ENCODE data around the gene TMUB1. TPM values are rescaled to one million over a fixed set of nuclear protein-coding genes. Genes with fewer than 3 reads are reported as not detected.

TMUB1 gene
- total RNA-seq, 1 donor from 2014 or later: 18.0 TPM

DNA sequence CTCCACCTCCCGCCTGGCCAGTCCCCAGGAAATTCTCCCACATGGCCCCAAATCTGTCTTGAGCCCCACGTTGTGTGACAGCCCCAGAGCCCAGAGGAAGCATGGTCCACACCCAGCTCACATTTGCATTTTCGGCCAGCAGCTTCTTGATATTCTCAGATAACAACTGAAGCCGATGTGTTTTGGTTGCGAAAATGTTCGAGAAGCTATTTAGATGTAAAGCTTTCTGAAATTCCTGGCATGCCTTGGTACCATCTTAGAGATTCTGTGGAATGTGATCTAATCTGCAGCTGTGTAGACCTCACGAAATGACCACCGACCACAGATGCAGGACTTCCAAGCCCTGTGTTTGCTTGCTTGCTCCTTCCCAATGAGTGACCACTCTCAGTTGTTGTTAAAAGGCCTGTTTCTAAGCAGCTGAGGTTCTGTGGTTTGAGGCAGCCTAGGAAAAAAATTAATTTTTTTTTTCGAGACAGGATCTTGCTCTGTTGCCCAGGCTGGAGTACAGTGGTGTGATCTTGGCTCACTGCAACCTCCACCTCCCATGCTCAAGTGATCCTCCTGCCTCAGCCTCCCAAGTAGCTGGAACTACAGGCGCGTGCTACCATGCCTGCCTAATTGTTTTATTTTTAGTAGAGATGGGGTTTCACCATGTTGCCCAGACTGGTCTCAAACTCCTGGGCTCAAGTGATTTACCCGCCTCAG lies 15.1 kb downstream of the TMUB1 start:
- DNase-seq: no peak

DNA sequence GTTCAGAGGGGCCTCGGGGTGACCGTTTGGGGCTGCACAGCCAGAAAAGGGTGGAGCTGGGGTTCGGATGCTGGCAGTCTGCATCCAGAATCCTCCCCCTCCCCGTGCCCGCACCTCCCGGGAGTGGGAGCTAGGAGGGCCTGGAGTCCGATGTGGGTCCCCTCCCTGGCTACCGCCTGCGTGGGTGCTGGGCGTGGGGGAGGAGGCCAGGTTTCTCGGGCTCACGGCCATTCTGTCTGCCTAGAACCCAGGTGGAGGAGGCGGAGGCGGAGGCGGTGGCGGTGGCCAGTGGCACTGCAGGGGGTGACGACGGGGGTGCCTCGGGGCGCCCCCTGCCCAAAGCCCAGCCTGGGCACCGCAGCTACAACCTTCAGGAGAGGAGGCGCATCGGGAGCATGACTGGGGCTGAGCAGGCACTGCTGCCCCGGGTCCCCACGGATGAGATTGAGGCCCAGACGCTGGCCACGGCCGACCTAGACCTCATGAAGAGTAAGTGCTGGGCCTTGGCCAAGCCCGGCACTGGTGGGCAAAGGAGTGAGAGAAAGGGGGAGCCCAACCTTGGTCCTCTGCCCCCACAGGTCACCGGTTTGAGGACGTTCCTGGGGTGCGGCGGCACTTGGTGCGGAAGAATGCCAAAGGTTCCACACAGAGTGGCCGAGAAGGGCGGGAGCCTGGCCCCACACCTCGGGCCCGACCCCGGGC lies 16.9 kb downstream of the TMUB1 start:
- DNase-seq: no peak

DNA sequence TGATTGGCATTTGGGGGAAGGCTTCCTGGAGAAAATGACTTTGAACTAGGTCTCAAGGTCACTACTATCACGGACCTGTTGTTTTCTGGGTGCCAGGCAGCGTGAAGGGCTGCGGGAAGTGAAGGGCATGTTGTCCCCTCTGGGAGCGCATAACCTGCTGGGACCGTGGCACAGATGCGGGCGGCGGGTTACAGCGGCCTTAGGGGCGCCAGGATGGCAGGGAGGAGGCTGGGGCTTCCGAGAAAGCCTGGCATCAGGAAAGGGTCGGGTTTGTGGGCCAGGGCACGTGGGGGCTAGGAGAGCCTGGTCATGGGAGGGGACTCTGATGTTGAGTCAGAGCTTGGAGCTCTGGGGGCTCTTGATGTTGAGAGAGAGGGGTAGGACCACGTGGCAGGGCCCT lies 17.8 kb downstream of the TMUB1 start:
- DNase-seq: no peak

DNA sequence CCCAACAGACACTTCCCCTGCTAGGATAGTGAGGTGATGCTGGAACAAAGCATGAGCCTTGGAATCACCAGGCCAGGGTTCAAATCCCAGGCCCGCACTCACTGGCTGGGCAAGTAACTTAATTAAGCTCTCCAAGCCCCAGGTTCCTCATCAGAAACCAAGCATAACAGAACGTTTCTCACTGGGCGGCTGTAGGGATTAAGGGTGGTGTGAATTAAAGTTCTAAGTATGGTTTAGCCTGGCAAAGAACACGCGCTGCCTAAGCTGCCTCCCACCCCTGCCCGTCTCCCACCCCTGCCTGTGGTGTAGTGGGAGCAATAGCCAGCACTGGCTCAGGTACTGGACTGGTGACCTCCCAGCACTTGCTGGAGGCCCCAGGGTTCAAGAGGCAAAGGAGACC lies 18.3 kb downstream of the TMUB1 start:
- no peak for DNase-seq

DNA sequence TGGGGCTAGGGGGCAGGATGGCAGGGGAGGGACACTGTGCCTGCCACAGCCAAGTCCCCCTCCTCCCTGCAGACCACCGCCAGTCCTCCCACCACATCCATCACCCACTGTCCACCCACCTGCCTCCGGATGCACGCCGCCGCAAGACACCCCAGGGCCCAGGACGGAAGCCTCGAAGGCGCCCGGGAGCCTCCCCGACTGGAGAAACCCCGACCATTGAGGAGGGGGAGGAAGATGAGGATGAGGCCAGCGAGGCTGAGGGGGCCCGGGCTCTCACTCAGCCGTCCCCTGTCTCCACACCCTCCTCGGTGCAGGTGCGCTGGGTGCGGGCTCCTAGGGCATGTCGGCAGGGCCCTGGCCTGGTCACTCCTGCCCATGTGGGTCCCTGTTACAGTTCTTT lies 18.8 kb downstream of the TMUB1 start:
- DNase-seq: no peak

DNA sequence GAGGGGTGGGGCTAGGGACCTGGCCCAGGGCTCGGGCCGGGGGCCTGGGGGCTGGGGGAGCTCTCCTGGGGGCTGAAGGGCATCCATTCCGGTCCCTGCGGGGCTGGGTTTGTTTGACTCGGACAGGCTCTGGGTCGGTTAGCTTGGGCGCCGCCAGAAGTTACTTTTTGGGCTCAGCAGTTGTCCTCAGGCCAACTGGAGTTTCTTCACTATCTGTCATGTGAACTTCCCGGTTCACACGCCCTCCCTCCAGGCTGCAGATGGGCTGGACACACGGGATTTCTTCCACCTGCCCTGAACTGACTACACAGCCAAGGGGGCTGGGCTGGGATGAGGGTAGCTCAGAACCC lies 20.1 kb downstream of the TMUB1 start:
- peak; percentile 59 for DNase-seq

DNA sequence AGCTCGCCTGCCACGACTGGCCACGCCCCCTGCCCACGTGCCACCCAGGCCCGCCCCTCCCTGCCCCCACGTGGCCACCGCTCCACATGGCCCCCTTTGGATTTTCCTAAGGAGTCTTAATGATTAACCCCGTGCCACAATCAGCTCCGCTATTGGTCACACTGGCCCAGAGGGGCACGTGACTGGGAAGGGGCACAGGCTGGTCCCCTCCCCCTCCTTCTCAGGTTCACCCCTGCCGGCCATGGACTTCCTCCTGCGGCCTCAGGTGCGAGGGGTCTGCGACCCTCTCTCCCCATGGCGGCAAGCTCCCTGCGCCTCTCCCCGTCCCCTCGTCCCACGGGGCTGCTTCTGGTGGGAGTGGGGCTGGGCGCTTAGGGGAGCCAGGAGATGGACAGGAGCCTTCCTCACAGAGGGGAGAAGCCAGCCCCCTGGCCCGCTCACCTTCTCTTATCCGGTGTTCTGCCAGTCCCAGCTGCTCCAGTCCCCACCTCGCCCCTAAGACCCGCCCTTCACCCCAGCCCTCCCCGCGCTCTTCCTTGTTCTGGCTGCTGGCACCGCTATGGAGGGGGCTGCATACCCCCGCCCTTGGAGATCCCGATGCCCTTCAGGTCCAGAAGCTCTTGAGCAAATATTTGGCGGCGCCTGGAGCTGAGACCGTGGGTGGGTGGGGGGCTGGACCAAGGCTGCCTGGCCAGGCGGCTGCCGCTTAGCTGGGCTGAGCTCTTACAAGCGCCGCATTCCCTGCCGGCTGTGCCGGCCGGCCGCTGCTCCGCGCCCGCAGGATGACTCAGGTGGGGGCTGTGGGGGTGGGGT lies 20.7 kb downstream of the TMUB1 start:
- peak; percentile 51 for DNase-seq

DNA sequence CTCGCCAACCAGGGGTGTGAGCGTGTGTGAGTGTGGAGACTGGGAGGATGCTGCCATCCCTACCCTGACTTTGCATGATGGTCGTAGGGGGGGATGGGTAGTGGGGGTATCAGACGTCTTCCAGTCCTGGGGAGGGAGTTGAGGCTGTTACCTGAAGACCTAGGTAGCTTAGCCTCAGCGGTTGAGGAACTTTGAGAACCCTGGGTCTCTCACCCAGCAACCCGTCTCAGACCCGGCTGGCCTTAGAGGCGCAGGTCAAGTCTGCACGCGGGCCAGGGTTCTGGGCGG lies 21.2 kb downstream of the TMUB1 start:
- DNase-seq: no peak

DNA sequence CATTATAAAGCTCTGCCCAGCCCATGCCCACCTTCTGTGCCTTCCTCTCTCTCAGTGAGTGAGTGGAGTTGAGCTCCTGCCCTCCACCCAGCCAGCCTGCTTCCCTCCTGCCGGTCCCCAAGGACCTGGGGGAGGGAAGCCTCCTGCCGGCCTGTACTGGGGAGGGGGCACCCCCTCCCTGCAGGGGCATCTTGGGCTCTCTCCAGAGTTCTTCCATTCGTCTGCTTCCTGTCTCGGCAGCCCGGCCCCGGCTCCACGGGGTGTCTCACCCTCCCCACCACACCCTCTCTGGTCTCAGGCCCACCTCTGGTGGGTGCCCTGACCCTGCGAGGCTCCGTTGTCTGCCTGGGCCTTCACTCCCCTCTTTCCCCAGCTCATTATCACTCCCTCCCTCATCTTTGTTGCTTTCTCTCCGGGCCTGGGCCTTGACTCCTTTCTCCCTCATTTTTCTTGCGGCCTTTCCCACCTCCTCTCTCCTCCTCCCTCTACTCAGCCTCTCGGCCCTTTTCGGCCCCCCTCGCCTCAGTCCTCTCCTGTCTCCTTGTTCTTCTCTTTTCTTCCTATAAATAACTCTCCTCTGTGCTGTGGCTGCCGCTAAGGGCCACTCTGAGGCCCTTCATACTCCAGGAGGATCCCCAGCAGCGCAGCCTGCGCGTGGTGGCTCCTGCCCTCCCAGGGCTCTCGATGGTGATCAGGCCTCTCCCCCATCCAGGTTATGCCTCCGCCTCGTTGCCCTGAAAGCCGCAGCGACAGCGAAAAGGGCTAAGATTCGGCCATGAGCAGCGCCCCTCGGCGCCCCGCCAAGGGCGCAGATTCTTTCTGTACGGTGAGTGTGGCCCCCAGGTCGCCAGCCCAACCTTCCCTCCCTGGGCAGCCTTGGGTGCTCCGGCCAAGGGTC lies 21.8 kb downstream of the TMUB1 start:
- DNase-seq: no peak

DNA sequence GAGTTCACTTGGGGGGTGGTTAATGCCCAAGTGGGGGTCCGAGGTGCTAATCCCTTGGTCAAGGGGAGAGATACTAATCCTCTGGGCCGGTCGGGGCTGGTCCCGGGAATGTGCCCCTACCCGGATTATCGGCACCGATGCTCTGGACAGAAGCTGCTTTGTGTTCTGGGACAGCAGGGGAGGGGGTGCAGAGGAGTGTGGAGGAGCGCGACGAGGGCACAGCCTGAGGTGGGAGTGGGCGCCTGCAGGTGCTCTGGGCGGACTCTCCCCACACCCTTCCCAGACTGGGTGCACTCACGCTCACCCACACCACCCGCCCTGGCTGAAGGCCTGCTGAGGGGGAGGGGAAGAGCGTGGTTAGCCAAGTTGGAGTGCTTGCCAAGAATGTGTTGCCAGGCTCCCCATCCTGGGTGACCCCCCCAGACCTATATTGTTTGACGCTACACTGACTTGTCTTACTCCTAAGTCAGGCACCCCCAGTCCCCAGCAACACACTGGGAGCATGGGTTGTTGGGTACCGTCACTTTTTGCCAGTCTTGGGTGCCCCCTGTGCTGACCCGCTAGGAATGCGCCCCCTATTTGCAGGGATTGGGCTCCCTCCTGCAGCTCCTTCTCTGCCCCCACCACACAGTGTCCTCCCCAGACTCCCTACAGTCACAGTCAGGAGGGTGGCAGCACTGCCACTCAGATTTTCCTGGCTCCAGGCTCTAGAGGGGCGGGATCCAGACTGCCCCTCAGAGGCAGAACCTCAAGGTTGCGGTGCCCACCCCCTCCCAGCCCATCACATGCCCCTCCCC lies 22.7 kb downstream of the TMUB1 start:
- DNase-seq: peak; percentile 26

DNA sequence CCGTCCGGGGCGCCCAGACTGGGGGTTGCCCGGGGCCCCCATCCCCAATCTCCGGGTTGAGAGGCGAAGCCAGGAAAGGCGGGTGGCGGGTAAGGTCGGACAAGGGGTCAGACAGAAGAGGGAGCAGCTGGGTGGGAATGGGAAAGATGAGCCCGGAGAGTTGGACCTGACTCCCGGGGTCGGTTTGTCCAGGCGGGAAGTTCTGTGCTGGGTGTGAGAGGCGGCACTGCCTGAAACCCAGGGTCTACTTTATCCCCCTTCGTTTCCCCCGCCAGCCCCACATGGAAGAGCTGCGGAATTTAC lies 23.2 kb downstream of the TMUB1 start:
- DNase-seq: no peak

DNA sequence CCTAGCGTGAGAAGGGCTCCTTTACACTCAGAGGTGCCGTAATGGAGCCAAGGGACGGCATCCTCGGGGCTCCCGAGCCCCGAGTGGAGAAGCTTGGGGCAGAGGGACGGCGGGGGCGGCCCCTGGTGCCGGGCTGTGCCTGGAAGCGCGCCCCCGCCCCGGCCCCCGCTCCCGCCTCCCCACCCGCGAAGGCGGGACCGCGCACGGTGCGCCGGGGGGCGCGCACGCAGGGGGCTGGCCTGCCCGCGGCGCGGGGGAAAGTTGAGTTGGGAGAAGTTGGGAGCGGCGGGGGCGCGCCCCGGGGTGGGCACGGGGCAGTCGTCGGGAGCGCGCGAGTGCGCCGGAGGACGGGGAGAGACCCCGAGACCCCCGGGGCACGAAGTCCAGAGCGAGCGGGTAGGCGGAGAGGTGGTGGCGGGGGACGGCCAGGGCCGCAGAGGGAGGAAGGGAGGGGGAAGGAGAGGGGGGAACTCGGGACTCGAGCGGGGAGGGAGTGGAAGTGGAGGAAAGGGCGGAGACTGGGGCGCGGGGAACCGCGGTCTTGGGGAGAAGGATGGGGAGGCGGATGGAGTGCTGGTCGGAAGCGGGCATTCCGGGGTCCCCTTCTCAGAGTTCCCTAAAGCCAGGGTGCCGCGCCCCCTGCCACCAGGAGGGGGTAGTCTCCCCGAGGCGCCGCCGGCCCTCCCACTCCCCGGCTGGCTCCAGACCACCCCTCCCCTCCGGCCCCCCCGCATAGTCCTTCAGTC lies 23.8 kb downstream of the TMUB1 start, which contains the start of gene SLC4A2:
Gene SLC4A2, plus strand, starts transcription at position 223 of the 746 bp plus-strand sequence. CDS start 2,399 bp downstream, outside the sequence.
- peak; percentile 91 for DNase-seq

DNA sequence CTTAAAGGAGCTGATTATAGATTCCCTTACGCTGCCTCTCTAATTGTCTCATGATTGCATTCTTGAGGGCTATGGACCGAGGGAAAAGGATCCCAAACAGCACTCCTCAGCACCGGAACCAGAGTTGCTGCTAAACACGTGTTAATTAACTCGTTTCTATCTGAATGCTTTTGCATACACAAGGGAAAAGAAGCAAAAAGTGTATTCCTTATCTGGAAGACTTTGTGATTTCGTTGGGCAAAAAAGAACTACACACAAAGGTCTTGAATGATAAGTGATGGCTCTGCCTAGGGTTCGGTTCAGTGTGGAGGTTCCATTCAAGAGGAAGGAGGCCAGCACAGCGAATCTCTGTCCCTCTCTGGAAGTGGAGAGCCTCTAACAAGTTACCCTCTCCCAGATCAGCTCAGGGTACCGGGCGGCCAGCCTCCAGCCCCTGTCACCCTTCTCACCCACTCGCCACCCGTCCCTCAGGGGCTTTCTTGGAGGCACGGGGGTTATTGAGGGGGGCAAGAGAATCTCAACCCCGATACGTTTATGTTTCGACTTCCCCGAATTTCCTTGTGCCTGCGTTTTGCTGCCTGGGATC lies 24.4 kb downstream of the TMUB1 start:
- no peak for DNase-seq

DNA sequence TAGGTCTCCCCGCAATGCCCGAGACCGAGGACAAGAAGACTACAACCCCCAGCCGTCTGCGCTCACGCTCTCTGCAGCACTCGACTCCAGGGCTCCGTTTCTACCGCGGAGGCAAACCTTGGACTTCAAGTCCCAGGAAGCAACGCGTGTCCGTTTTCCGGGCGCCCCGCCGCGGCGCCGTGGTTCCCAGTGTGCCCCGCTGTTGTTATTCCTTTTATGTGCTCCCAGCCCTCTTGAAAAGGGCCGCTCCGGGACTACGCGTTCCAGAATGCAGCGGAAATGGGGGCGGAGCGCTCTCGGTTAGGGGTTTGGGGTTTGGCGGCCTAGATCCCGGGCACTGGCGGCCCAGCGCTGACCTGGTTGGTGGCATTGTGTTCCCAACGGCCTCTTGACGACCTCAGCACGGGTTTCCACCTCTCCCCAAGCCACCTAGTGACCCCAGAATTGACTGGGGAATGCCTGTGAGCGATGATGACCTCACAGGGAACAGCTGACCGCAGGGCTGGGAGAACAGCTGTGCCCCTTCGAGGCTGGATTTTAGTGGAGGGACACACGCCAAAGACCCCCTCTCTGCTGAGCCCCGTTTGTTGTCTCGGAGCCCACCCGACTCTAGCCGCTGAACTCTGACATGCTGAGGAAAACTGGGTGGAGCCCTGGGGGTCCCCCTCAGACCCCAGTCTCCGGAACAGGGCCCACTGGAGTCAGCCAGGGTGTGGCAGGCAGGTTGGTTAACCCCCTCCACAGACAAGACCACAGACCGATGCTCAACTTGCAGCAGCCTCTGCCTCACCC lies 25.1 kb downstream of the TMUB1 start:
- peak; percentile 100 for DNase-seq

DNA sequence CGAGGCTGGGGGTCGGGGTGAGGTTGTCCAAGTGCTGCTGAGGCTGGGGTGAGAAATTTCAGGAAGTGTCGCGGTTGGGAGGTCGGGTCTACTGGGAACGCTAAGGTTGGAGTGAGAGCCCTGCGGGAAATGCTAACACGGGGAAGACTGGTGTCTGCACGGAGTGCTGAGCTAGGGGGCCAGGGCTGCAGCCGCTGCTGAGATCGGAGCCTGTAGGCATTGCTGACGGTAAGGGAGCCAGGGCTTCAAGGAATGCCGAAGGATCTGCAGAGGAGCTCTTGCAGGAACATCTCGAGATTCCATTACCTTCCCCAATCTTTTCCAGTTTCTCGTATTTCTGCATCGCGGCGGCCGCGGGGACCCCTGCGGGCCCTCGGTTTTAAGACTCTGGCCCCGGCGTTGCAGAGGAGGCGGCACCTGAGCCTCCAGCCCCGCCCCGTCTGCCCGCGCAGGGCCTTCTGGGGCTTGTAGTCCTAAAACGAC lies 25.7 kb downstream of the TMUB1 start, which contains the start of gene CDK5:
Gene CDK5, minus strand, starts transcription at position 392 of the 483 bp plus-strand sequence. Its CDS starts 49 bp downstream, at position 343.
- DNase-seq: no peak

DNA sequence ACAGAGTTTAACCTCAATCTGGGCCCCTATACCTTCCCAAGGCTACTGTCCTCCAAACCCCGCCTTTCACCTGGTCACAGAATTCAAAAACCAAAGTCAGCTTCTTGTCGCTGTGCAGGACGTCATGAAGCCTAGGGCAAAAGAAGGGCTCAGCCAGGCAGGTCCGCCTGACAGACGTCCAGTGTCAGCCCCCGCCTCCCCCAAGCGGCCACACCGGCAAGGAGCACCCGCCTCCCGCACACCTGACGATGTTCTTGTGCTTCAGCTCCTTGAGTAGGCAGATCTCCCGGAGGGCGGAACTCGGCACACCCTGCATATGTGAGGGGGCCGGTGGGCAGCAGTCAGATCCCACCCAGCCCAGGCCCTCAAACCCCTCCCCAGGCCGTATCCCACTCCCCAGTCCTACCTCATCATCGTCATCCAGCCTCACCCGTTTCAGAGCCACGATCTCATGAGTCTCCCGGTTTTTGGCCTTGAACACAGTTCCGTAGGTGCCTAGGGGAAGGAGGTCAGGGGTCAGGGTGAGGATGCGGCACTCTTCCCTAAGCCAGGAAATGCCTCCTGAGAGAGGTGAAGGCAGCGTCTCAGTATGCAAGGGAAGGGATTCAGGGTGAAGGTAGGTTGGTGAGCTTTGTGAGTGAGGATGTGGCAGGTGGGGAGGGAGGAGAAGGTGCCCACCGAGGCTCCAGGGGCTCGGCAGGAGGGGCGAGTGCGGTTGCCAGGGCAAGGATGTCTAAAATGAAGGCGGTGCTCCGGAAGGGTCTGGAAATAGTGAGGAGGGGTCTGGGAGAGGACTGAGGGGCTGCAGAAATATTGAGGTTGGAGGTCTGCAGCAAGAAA lies 26.4 kb downstream of the TMUB1 start:
- no peak for DNase-seq

DNA sequence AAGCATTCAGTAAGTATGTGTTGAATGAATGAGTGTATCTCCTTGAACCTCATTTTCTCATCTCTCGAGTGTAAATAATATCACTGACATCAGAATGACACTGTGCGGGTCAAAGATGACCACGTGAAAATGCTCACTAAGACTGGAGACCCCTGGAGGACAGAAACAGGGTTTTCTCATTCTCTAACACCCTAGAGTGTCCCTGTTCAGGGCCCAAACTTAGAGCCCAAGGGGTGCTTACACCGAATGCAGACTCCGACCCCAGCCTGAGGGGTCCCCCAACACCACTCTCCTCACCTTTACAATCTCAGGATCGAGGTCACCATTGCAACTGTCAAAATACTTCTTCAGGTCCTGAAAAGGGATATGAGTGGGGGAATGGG lies 27.0 kb downstream of the TMUB1 start:
- no peak for DNase-seq

DNA sequence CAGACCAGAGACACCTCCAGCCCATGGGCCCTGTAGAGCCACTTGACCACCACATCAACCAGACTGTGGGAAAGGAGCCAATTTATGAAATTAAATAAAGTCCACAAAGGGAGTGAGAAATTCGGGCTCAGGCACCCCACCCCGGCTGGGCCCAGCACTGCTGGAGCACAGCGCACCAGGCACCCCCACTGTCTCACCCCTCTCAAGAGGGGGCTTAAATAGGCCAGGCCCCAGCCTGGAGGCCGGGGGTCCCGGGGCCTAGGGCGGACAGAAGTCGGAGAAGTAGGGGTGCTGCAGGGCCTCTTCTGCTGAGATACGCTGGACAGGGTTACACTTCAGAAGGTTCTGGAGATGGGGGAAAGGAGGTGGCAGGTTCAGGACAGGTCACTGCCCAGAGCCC lies 29.5 kb downstream of the TMUB1 start:
- no peak for DNase-seq

All from tongue (tissue), 2 donors.